Neural progenitor cell (in vitro differentiated cells): ENCODE measurements around the gene TSPOAP1.

Experiments
- EZH2 ChIP-seq: fragments of 200-600 bp; sonication (generic); IDR thresholded peaks from 2 replicates; pipeline ENCODE4 v1.6.1; 2017; ENCODE audit warnings: antibody characterized with exemption, mild to moderate bottlenecking, moderate library complexity
- TF ChIP-seq, protein P1 (sequence below): fragments of 200-600 bp; sonication (generic); IDR thresholded peaks from 2 replicates; pipeline ENCODE4 v1.5.1; 2017; ENCODE audit warnings: antibody characterized with exemption, mild to moderate bottlenecking

- TF ChIP-seq, protein P1, sequence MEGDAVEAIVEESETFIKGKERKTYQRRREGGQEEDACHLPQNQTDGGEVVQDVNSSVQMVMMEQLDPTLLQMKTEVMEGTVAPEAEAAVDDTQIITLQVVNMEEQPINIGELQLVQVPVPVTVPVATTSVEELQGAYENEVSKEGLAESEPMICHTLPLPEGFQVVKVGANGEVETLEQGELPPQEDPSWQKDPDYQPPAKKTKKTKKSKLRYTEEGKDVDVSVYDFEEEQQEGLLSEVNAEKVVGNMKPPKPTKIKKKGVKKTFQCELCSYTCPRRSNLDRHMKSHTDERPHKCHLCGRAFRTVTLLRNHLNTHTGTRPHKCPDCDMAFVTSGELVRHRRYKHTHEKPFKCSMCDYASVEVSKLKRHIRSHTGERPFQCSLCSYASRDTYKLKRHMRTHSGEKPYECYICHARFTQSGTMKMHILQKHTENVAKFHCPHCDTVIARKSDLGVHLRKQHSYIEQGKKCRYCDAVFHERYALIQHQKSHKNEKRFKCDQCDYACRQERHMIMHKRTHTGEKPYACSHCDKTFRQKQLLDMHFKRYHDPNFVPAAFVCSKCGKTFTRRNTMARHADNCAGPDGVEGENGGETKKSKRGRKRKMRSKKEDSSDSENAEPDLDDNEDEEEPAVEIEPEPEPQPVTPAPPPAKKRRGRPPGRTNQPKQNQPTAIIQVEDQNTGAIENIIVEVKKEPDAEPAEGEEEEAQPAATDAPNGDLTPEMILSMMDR = no peak
- TF ChIP-seq EZH2 = no peak
Observed at GRCh38 chr17:58322581-58323185, 5.9 kb downstream of the TSPOAP1 start.
